ENCODE results near the gene OCSTAMP. TPM values are rescaled to one million over a fixed set of nuclear protein-coding genes. Genes with fewer than 3 reads are reported as not detected.
A peak's percentile ranks its signal among the peaks of the same experiment; 100 is the strongest.

OCSTAMP gene
- total and polyA plus RNA-seq, 2 experiments from 2014 or later: 0.32 to 0.45 TPM

- no peak for ATAC-seq
These were observed 9.4 kb upstream of the OCSTAMP start for GRCh38 chr20:46559685-46560440.

GRCh38 chr20:46559001-46559400, 8.5 kb upstream of the OCSTAMP start:
- Histone ChIP-seq H2AFZ (no peak overlapping the region), H3F3A (replicated peaks; ENCODE audit: low read depth) (no peaks in the 10 kb centered on the region), H4K20me1 (replicated peaks; ENCODE audit: insufficient read depth) (no peaks in the 10 kb centered on the region), H3K9me2 (ENCODE audit: insufficient read depth) (no peaks in the 10 kb centered on the region), H3K27me3 (ENCODE audit: insufficient read depth) (no peaks in the 10 kb centered on the region), H3K4me3 (no peak overlapping the region), H3K4me2 (no peak overlapping the region), H3K27ac (ENCODE audit: low read depth) (no peak overlapping the region), H3K36me3 (ENCODE audit: insufficient read depth) (no peaks in the 10 kb centered on the region), H3K4me1 (ENCODE audit: insufficient read depth) (peaks cover 33% of the 10 kb centered on the region), H3K79me2 (replicated peaks; ENCODE audit: insufficient read depth) (no peaks in the 10 kb centered on the region)
- Mint-ChIP-seq H3K4me1 (peaks cover 24% of the 10 kb centered on the region), H3K27ac (no peak overlapping the region), H3K36me3 (ENCODE audit: low read depth) (no peaks in the 10 kb centered on the region; the same call in 2 of the 3 replicates), H3K9me3 (no peaks in the 10 kb centered on the region; the same call in 2 of the 3 replicates), H3K4me3 (no peak overlapping the region), H3K27me3 (ENCODE audit: insufficient read depth, low read depth, poor library complexity) (peaks cover 9% of the 10 kb centered on the region)
- DNase-seq (ENCODE audit: low spot score) (no peak), ATAC-seq (no peak)
- no peak for TF ChIP-seq POLR2AphosphoS5 (IDR thresholded peaks at IDR 0.05; ENCODE audit: low read depth)
- no peak for TF ChIP-seq ZNF462 (CRISPR knock-in tag; IDR thresholded peaks at IDR 0.05)
- TF ChIP-seq ETS1 (IDR thresholded peaks at IDR 0.05): no peak
- no peak for TF ChIP-seq EZH2phosphoT487 (IDR thresholded peaks at IDR 0.05; ENCODE audit: unreplicated experiment)
- TF ChIP-seq ZNF331 (CRISPR knock-in tag; IDR thresholded peaks at IDR 0.05; ENCODE audit: low read depth): no peak

More at GRCh38 chr20:46559685-46560440, 9.4 kb upstream of the OCSTAMP start:
- H3K9me2 ChIP-seq (ENCODE audit: insufficient read depth): no peaks in the 10 kb centered on the region
- H3K79me2 ChIP-seq (replicated peaks; ENCODE audit: insufficient read depth): no peaks in the 10 kb centered on the region
- no peaks in the 10 kb centered on the region for H4K20me1 ChIP-seq (replicated peaks; ENCODE audit: insufficient read depth)
- no peak overlapping the region for H3K4me2 ChIP-seq
- Mint-ChIP-seq H3K27me3 (ENCODE audit: insufficient read depth, low read depth, poor library complexity) (peaks cover 7% of the 10 kb centered on the region), H3K4me3 (no peak overlapping the region), H3K4me1 (peaks cover 18% of the 10 kb centered on the region), H3K27ac (no peak overlapping the region), H3K36me3 (ENCODE audit: low read depth) (no peaks in the 10 kb centered on the region; the same call in 2 of the 3 replicates), H3K9me3 (no peaks in the 10 kb centered on the region; the same call in 2 of the 3 replicates)
- H3K27ac ChIP-seq (ENCODE audit: low read depth): no peak overlapping the region
- TF ChIP-seq CTCF (conservative IDR thresholded peaks at IDR 0.05; ENCODE audit: low read depth in 2 of 2) (peak in 1 of 2 experiments; percentile 36; a peak in 3 of 4 replicates), JUNB (IDR thresholded peaks at IDR 0.05; ENCODE audit: unreplicated experiment) (no peak)
- DNase-seq (ENCODE audit: low spot score): no peak
- H3K36me3 ChIP-seq (ENCODE audit: insufficient read depth): no peaks in the 10 kb centered on the region
- H3K4me1 ChIP-seq (ENCODE audit: insufficient read depth): peaks cover 32% of the 10 kb centered on the region
- no peaks in the 10 kb centered on the region for H3K27me3 ChIP-seq (ENCODE audit: insufficient read depth)
- H2AFZ ChIP-seq: no peak overlapping the region
- no peaks in the 10 kb centered on the region for H3F3A ChIP-seq (replicated peaks; ENCODE audit: low read depth)
- H3K4me3 ChIP-seq: no peak overlapping the region

Measured in GM23338 (cell line).